NK-92 (cell line): Measurements from ENCODE around the gene RPS24.

Experiments used
- DNase-seq: peaks from one replicate; lab custom pipeline; 2025; ENCODE audit not compliant: unreplicated experiment; lab: John Stamatoyannopoulos, UW

RPS24 gene

GRCh38 chr10:78082636-78083035 lies 49.0 kb downstream of the RPS24 start:
- DNase-seq = no peak
